Upper lobe of left lung (tissue), 6 donors: ENCODE data around the gene KLF2. TPM values are rescaled to one million over a fixed set of nuclear protein-coding genes. Genes with fewer than 3 reads are reported as not detected.

Experiments
- ATAC-seq, 2 donors: fragments of 200-7000 bp; cut with Tn5 transposase; one replicate each; pipeline ENCODE4 v1.9.1; 2022; ENCODE audit warnings: mild to moderate bottlenecking in 2 of 2, moderate library complexity in 2 of 2; ENCODE audit not compliant: low FRiP score in 2 of 2
- DNase-seq, 2 donors: peaks; one replicate each; pipeline ENCODE4 v3.0.0-alpha.2; 2019 to 2020
- H3K27ac ChIP-seq, 4 donors: fragments of 200-600 bp; sonication (generic); one replicate each; pipeline ENCODE4 v1.5.1; 2016 to 2019
- H3K27me3 ChIP-seq, 4 donors: fragments of 200-600 bp; sonication (generic); one replicate each; pipeline ENCODE4 v1.5.1; 2017 to 2019
- H3K36me3 ChIP-seq, 4 donors: fragments of 200-600 bp; sonication (generic); one replicate each; pipeline ENCODE4 v1.5.1; 2016 to 2019
- H3K4me1 ChIP-seq, 4 donors: fragments of 200-600 bp; sonication (generic); one replicate each; pipeline ENCODE4 v1.5.1; 2018 to 2019
- H3K4me3 ChIP-seq, 4 donors: fragments of 200-600 bp; sonication (generic); one replicate each; pipeline ENCODE4 v1.5.1; 2017 to 2019; ENCODE audit warnings: mild to moderate bottlenecking in 2 of 4, moderate library complexity in 1 of 4
- H3K9me3 ChIP-seq, 4 donors: fragments of 200-600 bp; sonication (generic); one replicate each; pipeline ENCODE4 v1.5.1; 2018 to 2019
- EP300 ChIP-seq, 4 donors: sonication (generic); formaldehyde crosslinking; IDR thresholded peaks; one replicate each; pipeline ENCODE4 v1.5.1; 2017; ENCODE audit warnings: antibody characterized with exemption in 4 of 4, control low read depth in 2 of 4
- POLR2A ChIP-seq, 4 donors: fragments of 450-650 bp; IDR thresholded peaks; one replicate each; pipeline ENCODE4 v1.5.1; 2016 to 2017; ENCODE audit warnings: antibody characterized with exemption in 4 of 4, mild to moderate bottlenecking in 2 of 4
- POLR2AphosphoS5 ChIP-seq, 2 donors: sonication (generic); formaldehyde crosslinking; IDR thresholded peaks; one replicate each; pipeline ENCODE4 v1.5.1; 2017; ENCODE audit warnings: antibody characterized with exemption in 2 of 2
- WGBS, 2 donors: methylation state at CpG; one replicate each; pipeline ENCODE4 v1.1.5; 2017 to 2018; 5-methylcytosine and 5-hydroxymethylcytosine counted together
- total RNA-seq, 6 donors: library from RNA; depleted of rRNA in 4 of 6; stranded (reverse); fragments of >200 nt in 4 of 6; gene quantifications; one replicate each; pipeline versions ENCODE4 v1.1.0 to v1.2.1, GENCODE V29; 2016 to 2021
- TF ChIP-seq, protein P1 (sequence below), 6 experiments: fragments of 450-650 bp in 4 of 6; fragments of 200-600 bp in 2 of 6; sonication (generic) in 2 of 6; IDR thresholded peaks; one replicate each; pipeline ENCODE4 v1.5.1; 2016 to 2019; ENCODE audit warnings: antibody characterized with exemption in 6 of 6
- donor health status: DM: no; HTN: no; CAD: no; lungs with moderate emphysema.
- donor health status: DM: no; HTN: yes; CAD: no; lungs with severe emphysema.

Gene KLF2
- total RNA-seq, 6 donors from 2014 or later: 26.2 to 298 (median 75.8) TPM

DNA sequence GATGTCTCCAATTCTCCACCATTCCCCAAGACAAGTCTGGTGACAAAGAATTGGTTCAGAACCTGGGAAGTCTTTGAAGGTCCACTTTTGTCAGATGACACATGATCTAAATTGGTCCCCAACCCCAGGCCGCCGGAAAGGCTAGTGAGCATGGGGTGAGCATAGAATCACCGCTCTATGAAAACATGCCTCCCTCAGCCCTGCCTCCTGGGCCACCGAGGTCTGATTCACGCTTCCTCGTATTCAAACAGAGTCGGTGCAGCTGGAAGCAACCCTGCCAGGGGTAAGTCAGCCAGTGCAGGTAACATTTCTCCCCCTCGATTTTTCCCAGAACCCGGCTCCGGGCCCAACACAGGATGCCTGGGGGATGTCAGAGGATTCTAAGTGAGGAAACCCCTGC lies 33.9 kb upstream of the KLF2 start:
- ATAC-seq (no peak), DNase-seq (no peak)
- no peaks in the 10 kb centered on the region for H3K9me3 ChIP-seq
- no peaks in the 10 kb centered on the region for H3K27me3 ChIP-seq
- H3K36me3 ChIP-seq: no peaks in the 10 kb centered on the region
- H3K27ac ChIP-seq: no peak overlapping the region
- H3K4me3 ChIP-seq: no peak overlapping the region
- peaks cover 18 to 34% (median 25%) of the 10 kb centered on the region in 4 donors for H3K4me1 ChIP-seq
- TF ChIP-seq, protein P1, sequence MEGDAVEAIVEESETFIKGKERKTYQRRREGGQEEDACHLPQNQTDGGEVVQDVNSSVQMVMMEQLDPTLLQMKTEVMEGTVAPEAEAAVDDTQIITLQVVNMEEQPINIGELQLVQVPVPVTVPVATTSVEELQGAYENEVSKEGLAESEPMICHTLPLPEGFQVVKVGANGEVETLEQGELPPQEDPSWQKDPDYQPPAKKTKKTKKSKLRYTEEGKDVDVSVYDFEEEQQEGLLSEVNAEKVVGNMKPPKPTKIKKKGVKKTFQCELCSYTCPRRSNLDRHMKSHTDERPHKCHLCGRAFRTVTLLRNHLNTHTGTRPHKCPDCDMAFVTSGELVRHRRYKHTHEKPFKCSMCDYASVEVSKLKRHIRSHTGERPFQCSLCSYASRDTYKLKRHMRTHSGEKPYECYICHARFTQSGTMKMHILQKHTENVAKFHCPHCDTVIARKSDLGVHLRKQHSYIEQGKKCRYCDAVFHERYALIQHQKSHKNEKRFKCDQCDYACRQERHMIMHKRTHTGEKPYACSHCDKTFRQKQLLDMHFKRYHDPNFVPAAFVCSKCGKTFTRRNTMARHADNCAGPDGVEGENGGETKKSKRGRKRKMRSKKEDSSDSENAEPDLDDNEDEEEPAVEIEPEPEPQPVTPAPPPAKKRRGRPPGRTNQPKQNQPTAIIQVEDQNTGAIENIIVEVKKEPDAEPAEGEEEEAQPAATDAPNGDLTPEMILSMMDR (IDR thresholded peaks at IDR 0.05): no peak
- TF ChIP-seq POLR2AphosphoS5 (IDR thresholded peaks at IDR 0.05) (no peak), EP300 (IDR thresholded peaks at IDR 0.05) (no peak), POLR2A (IDR thresholded peaks at IDR 0.05) (no peak)
- WGBS, 2 donors: 86 to 91% methylated on average over 10 of the region's 10 CpGs

DNA sequence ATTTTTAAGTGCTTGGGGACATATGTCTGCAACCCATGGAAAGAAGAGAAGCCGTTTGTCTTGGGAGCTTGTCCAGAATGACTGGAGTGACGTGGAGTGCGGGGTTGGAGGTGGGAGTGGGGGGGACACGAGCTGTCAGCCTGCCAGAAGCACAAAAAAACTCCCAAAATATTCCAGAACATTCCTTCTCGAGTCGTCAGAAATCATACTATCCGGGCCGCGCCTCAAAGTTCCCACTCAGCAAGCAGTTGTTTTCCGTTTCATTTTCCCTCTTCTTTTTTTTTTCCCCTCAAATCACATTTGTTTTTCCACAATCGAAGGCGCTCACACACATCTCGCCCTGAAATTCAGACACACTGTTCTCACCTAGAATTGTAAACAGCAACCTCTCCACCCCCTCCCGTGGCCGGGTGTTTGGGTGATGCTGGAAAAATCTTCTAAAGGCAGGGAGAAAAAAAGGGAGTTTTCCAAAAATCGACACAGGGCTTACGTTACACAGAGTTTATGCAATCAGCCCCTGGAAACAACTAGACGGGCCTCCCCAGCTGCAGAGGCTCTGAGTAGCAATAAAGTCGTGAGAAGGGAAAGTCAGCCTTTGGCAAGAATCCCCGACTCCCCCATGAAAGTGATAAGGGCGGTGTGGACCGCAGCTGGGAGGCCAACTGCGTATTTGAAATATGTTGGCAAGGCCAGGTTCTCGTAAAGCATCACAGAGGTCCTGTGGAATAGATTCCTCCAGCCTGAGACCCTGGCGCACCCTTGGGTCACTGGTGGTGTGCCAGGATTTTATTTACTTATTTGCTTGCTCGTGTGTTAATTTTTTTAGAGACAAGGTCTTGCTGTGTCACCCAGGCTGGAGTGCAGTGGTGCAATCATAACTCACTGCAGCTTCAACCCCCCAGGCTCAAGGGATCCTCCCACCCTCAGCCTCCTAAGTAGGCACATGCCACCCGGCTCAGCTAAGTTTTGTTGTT lies 31.2 kb upstream of the KLF2 start:
- ATAC-seq (peak; percentile 78 to 92), DNase-seq (peak in 1 of 2 donors; percentile 52)
- Histone ChIP-seq H3K36me3 (no peaks in the 10 kb centered on the region), H3K27me3 (no peaks in the 10 kb centered on the region), H3K4me3 (peak overlapping the region in 3 of 4 donors; percentile 16 to 27 (median 23)), H3K4me1 (peaks cover 7 to 20% (median 13%) of the 10 kb centered on the region in 4 donors), H3K9me3 (no peaks in the 10 kb centered on the region), H3K27ac (peak overlapping the region; percentile 78 to 89 (median 82))
- 30 to 31% methylated on average over 27 of the region's 27 CpGs for WGBS, 2 donors
- TF ChIP-seq POLR2A (IDR thresholded peaks at IDR 0.05) (no peak), EP300 (IDR thresholded peaks at IDR 0.05) (peak in 1 of 4 donors; percentile 30), POLR2AphosphoS5 (IDR thresholded peaks at IDR 0.05) (peak in 1 of 2 donors; percentile 42)
- TF ChIP-seq, protein P1 (IDR thresholded peaks at IDR 0.05): no peak

DNA sequence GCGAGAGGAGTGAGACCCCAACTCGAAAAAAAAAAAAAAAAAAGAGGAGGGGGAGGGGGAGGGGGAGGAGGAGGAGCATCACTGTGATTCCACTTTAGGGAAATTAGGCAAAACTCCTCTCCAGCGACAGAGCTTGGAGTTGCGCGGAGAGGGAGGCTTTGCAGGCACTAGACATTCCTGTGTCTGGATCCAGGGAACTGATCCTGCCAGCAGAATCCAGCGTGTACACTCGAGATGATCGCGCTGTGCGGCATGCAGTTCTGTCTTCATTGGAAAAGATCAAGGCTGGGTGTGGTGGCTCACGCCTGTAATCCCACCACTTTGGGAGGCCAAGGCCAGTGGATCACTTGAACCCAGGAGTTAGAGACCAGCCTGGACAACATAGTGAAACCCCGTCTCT lies 29.6 kb upstream of the KLF2 start:
- DNase-seq: no peak

DNA sequence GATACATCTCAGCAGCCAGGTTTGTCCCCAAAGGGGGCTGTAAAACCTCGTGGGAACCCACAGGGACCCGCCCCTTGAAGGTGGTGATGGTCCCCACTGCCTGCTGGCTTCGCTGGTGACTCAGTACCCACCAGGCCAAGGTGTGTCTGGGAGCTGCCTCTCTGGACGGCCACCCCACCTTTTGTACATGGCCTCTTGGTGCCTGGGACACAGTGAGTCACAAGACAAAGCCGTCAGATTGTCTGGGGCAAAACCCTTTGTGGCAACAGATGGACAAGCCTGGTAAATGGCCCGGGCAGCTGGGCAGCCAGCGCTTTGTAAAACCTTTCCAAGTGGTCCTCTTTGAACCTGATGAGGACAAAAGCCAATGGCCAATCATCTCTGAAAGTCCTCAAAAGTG lies 27.9 kb upstream of the KLF2 start:
- no peaks in the 10 kb centered on the region for H3K36me3 ChIP-seq
- H3K4me1 ChIP-seq: peaks cover 7 to 20% (median 13%) of the 10 kb centered on the region in 4 donors
- H3K9me3 ChIP-seq: no peaks in the 10 kb centered on the region
- WGBS, 2 donors: 80 to 86% methylated on average over 5 to 7 of the region's 7 CpGs
- no peak overlapping the region for H3K4me3 ChIP-seq
- no peak for DNase-seq
- H3K27ac ChIP-seq: no peak overlapping the region
- no peaks in the 10 kb centered on the region for H3K27me3 ChIP-seq
- ATAC-seq: no peak
- TF ChIP-seq POLR2AphosphoS5 (IDR thresholded peaks at IDR 0.05) (no peak), POLR2A (IDR thresholded peaks at IDR 0.05) (no peak), EP300 (IDR thresholded peaks at IDR 0.05) (no peak)
- TF ChIP-seq, protein P1 (IDR thresholded peaks at IDR 0.05): no peak

More for the DNA sequence above, 29.6 kb upstream of the KLF2 start:
- H3K4me3 ChIP-seq: no peak overlapping the region
- H3K27me3 ChIP-seq: no peaks in the 10 kb centered on the region
- no peak for TF ChIP-seq POLR2AphosphoS5 (IDR thresholded peaks at IDR 0.05)
- TF ChIP-seq POLR2A (IDR thresholded peaks at IDR 0.05): no peak
- no peak for TF ChIP-seq EP300 (IDR thresholded peaks at IDR 0.05)
- TF ChIP-seq, protein P1 (IDR thresholded peaks at IDR 0.05): no peak
- H3K36me3 ChIP-seq: no peaks in the 10 kb centered on the region
- 70 to 81% methylated on average over 12 of the region's 12 CpGs for WGBS, 2 donors
- no peak for ATAC-seq
- peaks cover 7 to 20% (median 13%) of the 10 kb centered on the region in 4 donors for H3K4me1 ChIP-seq
- H3K9me3 ChIP-seq: no peaks in the 10 kb centered on the region
- H3K27ac ChIP-seq: no peak overlapping the region
